ENCODE measurements around the gene DCLK1.

DCLK1 gene

DNA sequence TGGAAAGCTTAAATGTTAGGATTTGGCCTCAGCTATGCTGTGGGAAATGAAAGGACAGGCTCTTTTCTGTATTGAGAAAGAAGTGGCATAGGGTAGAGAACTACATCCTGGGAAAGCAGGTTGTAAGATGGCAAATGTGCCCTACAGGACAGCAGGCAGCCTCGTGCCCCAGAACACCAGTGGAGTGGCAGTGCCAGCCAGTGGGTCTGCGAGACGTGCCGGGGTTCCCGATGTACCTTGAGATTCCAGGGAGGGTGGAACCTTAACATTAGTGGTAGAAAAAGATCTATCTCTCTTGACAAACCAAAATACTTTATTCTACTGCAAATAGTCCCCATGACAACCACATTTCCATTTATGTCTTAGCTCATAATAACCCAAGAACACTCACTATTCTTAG lies 42.7 kb downstream of the DCLK1 start:
- DNase-seq (ENCODE audit: low spot score) = no peak
- ChIA-PET POLR2A (ENCODE audit: low non-redundant PET) (no interaction called here), CTCF (interaction anchor here (1.4 kb wide), 1 partner anchor 8 kb away, joined by 3 read pairs; no protein-coding TSS in a partner anchor)
- TF ChIP-seq CTCF (conservative IDR thresholded peaks at IDR 0.05; ENCODE audit: low read depth) = no peak
- H3K27ac ChIP-seq = no peak overlapping the region

- CTCF ChIA-PET = interaction anchor here (1.4 kb wide), 1 partner anchor 9 kb away, joined by 3 read pairs; no protein-coding TSS in a partner anchor
- POLR2A ChIA-PET (ENCODE audit: low non-redundant PET) = no interaction called here
- no peak overlapping the region for H3K27ac ChIP-seq
- no peak for TF ChIP-seq CTCF (conservative IDR thresholded peaks at IDR 0.05; ENCODE audit: low read depth)
- peak; percentile 42 for DNase-seq (ENCODE audit: low spot score)
Observed at GRCh38 chr13:36088001-36088400, 43.2 kb downstream of the DCLK1 start.

- POLR2A ChIA-PET (ENCODE audit: low non-redundant PET) = no interaction called here
- no peak for TF ChIP-seq CTCF (conservative IDR thresholded peaks at IDR 0.05; ENCODE audit: low read depth)
- CTCF ChIA-PET = interaction anchor here (0.6 kb wide), 1 partner anchor 866 kb away, joined by 3 read pairs; no protein-coding TSS in a partner anchor
- no peak overlapping the region for H3K27ac ChIP-seq
- DNase-seq (ENCODE audit: low spot score) = no peak
Observed at GRCh38 chr13:36086117-36086516, 45.1 kb downstream of the DCLK1 start.

DNA sequence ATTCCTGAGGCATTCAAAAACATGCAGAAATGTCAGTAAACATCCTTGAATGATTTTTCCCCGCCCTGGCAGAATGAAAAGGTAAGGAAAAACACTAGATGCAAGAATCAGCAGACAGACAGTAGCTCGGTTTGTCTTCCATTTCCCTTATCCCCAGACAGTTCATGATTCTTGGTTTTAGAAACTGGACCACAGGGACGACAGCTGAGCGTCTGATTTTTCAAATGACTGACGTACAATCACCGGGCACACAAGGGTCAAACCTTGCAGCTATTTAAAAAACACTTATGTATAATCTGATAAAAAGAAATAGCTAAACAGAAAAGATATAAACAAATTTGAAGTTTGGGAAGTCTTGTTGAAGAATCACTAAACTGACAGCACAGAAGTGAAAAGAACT lies 47.1 kb downstream of the DCLK1 start:
- POLR2A ChIA-PET (ENCODE audit: low non-redundant PET) = no interaction called here
- no peak for DNase-seq (ENCODE audit: low spot score)
- CTCF ChIA-PET = no interaction called here
- TF ChIP-seq CTCF (conservative IDR thresholded peaks at IDR 0.05; ENCODE audit: low read depth) = no peak
- H3K27ac ChIP-seq = no peak overlapping the region

DNA sequence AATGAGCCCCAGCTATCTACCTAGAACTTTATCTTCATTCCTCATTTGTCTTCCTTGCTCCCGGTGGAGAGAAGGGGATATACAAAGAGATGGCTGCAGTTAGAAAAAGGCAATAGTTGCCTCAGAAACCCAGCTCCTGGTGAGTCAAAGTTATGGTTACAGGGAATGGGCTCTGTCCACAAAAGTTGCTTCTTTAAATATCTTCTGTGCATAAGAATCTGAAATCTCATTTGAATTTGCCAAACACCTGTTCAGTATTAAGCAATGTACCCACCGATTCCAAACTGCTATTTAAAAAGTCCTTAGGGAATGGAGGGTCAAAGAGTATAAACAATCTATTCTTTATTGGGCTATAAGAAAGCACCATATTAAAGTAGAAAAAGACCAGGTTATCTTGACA lies 48.4 kb downstream of the DCLK1 start:
- no peak for TF ChIP-seq CTCF (conservative IDR thresholded peaks at IDR 0.05; ENCODE audit: low read depth)
- no peak overlapping the region for H3K27ac ChIP-seq
- no peak for DNase-seq (ENCODE audit: low spot score)
- ChIA-PET POLR2A (ENCODE audit: low non-redundant PET) (no interaction called here), CTCF (interaction anchor here (0.6 kb wide), 1 partner anchor 12 kb away, joined by 4 read pairs; no protein-coding TSS in a partner anchor)

DNA sequence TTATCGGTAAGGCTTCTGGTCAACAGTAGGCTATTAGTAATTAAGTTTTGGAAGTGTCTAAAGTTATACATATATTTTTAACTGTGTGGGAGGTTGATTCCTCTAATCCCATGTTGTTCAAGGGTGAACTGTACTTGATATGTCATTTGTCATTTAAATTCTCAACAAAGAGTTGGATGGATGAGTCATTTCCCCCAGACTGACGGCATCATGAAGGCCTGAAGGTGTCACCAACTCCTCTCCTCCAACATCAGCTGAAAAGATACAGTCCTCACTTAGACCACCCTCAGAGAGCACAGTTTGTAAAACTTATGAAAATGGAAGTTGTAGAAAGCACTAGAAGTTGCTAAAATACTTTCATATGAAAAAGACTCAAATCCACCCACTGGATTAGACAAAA lies 48.8 kb downstream of the DCLK1 start:
- POLR2A ChIA-PET (ENCODE audit: low non-redundant PET) = no interaction called here
- no peak for TF ChIP-seq CTCF (conservative IDR thresholded peaks at IDR 0.05; ENCODE audit: low read depth)
- CTCF ChIA-PET = no interaction called here
- no peak overlapping the region for H3K27ac ChIP-seq
- no peak for DNase-seq (ENCODE audit: low spot score)

DNA sequence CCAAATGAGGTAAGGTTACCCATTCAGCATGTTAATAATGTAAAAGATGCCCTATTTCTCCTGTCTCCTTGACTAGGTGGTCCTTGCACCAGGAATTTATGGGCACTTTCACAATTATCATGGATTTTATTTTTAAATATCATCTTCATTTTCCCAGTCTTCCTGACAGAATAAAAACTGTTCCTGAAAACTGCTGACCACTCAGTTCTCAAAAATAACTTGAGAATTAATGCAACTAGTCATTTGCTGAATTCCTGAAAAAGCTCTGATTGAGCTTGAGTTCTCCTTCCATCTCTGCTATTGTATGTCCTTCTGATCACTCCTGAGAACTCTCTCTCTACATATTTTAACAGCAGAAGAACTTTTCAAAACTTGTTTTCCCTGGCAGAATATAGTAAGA lies 55.0 kb downstream of the DCLK1 start:
- POLR2A ChIA-PET (ENCODE audit: low non-redundant PET) = no interaction called here
- CTCF ChIA-PET = no interaction called here

More for the DNA sequence above, 55.0 kb downstream of the DCLK1 start:
- DNase-seq (ENCODE audit: low spot score) = no peak
- H3K27ac ChIP-seq = no peak overlapping the region
- no peak for TF ChIP-seq CTCF (conservative IDR thresholded peaks at IDR 0.05; ENCODE audit: low read depth)

Data from RWPE1 (cell line).